Measurements from ENCODE around the gene ODAD2. TPM values are rescaled to one million over a fixed set of nuclear protein-coding genes. Genes with fewer than 3 reads are reported as not detected.
A peak's percentile ranks its signal among the peaks of the same experiment; 100 is the strongest.
"Not testable (repeated sequence)": the region's sequence is repeated elsewhere in the genome, so short reads cannot be mapped to it uniquely, and the experiment has no call there.

The ODAD2 gene
- total RNA-seq, 1 experiment from 2014 or later = 0.61 TPM

- Mint-ChIP-seq H3K9me3 (ENCODE audit: low read depth, unreplicated experiment) (no peaks in the 10 kb centered on the region), H3K27me3 (ENCODE audit: unreplicated experiment) (no peaks in the 10 kb centered on the region), H3K4me1 (ENCODE audit: low read depth, unreplicated experiment) (no peaks in the 10 kb centered on the region), H3K27ac (ENCODE audit: unreplicated experiment) (no peak overlapping the region), H3K36me3 (ENCODE audit: insufficient read depth, unreplicated experiment) (no peaks in the 10 kb centered on the region), H3K4me3 (ENCODE audit: low read depth, unreplicated experiment) (no peak overlapping the region)
- BruUV-seq (replicated peaks) = no TSS peak
- intact Hi-C loops (cut with micrococcal nuclease; ENCODE audit: unreplicated experiment) = no loop called here
- CTCF ChIA-PET = no interaction called here
- DNase-seq = no peak
- no peak for TF ChIP-seq CTCF (IDR thresholded peaks at IDR 0.05; ENCODE audit: unreplicated experiment)
These were observed 87.9 kb downstream of the ODAD2 start for GRCh38 chr10:27911011-27911410.

GRCh38 chr10:27908231-27908630 lies 90.6 kb downstream of the ODAD2 start:
- Mint-ChIP-seq H3K36me3 (ENCODE audit: insufficient read depth, unreplicated experiment) (no peaks in the 10 kb centered on the region), H3K4me3 (ENCODE audit: low read depth, unreplicated experiment) (no peak overlapping the region), H3K27me3 (ENCODE audit: unreplicated experiment) (no peaks in the 10 kb centered on the region), H3K27ac (ENCODE audit: unreplicated experiment) (no peak overlapping the region), H3K4me1 (ENCODE audit: low read depth, unreplicated experiment) (no peaks in the 10 kb centered on the region), H3K9me3 (ENCODE audit: low read depth, unreplicated experiment) (peaks cover 2% of the 10 kb centered on the region)
- TF ChIP-seq CTCF (IDR thresholded peaks at IDR 0.05; ENCODE audit: unreplicated experiment) = no peak
- intact Hi-C loops (cut with micrococcal nuclease; ENCODE audit: unreplicated experiment) = no loop called here
- no peak for DNase-seq
- CTCF ChIA-PET = interaction anchor here (0.5 kb wide), 1 partner anchor 335 kb away, joined by 3 read pairs; no protein-coding TSS in a partner anchor
- BruUV-seq (replicated peaks) = no TSS peak

GRCh38 chr10:27899485-27899884 lies 99.4 kb downstream of the ODAD2 start:
- DNase-seq = peak; percentile 81
- CTCF ChIA-PET = interaction anchor here (0.7 to 1.0 kb wide), 2 partner anchors 19 to 342 kb away, joined by 3 read pairs; no protein-coding TSS in a partner anchor
- H3K36me3 Mint-ChIP-seq (ENCODE audit: insufficient read depth, unreplicated experiment); BruUV-seq (replicated peaks); intact Hi-C loops (cut with micrococcal nuclease; ENCODE audit: unreplicated experiment); H3K27me3 Mint-ChIP-seq (ENCODE audit: unreplicated experiment); H3K27ac Mint-ChIP-seq (ENCODE audit: unreplicated experiment): not testable (repeated sequence)
- H3K4me1 Mint-ChIP-seq (ENCODE audit: low read depth, unreplicated experiment) = peaks cover 19% of the 10 kb centered on the region
- peak overlapping the region; percentile 11 for H3K4me3 Mint-ChIP-seq (ENCODE audit: low read depth, unreplicated experiment)
- H3K9me3 Mint-ChIP-seq (ENCODE audit: low read depth, unreplicated experiment) = peaks cover 12% of the 10 kb centered on the region

- peak overlapping the region; percentile 11 for H3K4me3 Mint-ChIP-seq (ENCODE audit: low read depth, unreplicated experiment)
- H3K9me3 Mint-ChIP-seq (ENCODE audit: low read depth, unreplicated experiment) = peaks cover 12% of the 10 kb centered on the region
- H3K36me3 Mint-ChIP-seq (ENCODE audit: insufficient read depth, unreplicated experiment) = no peaks in the 10 kb centered on the region
- peaks cover 19% of the 10 kb centered on the region for H3K4me1 Mint-ChIP-seq (ENCODE audit: low read depth, unreplicated experiment)
- H3K27ac Mint-ChIP-seq (ENCODE audit: unreplicated experiment) = no peak overlapping the region
- intact Hi-C loops (cut with micrococcal nuclease; ENCODE audit: unreplicated experiment) = no loop called here
- no peaks in the 10 kb centered on the region for H3K27me3 Mint-ChIP-seq (ENCODE audit: unreplicated experiment)
- BruUV-seq (replicated peaks) = no TSS peak
- CTCF ChIA-PET = interaction anchor here (0.7 to 1.0 kb wide), 2 partner anchors 19 to 343 kb away, joined by 3 read pairs; no protein-coding TSS in a partner anchor
- no peak for DNase-seq
- no peak for TF ChIP-seq CTCF (IDR thresholded peaks at IDR 0.05; ENCODE audit: unreplicated experiment)
These were observed 99.8 kb downstream of the ODAD2 start for GRCh38 chr10:27899058-27899457.

GRCh38 chr10:27893358-27893954 lies 105.4 kb downstream of the ODAD2 start:
- H3K9me3 Mint-ChIP-seq (ENCODE audit: low read depth, unreplicated experiment) = peaks cover 5% of the 10 kb centered on the region
- BruUV-seq (replicated peaks) = no TSS peak
- H3K36me3 Mint-ChIP-seq (ENCODE audit: insufficient read depth, unreplicated experiment) = no peaks in the 10 kb centered on the region
- no peak overlapping the region for H3K27ac Mint-ChIP-seq (ENCODE audit: unreplicated experiment)
- no peak overlapping the region for H3K4me3 Mint-ChIP-seq (ENCODE audit: low read depth, unreplicated experiment)
- no peak for TF ChIP-seq CTCF (IDR thresholded peaks at IDR 0.05; ENCODE audit: unreplicated experiment)
- CTCF ChIA-PET = interaction anchor here (0.9 kb wide), 2 partner anchors 14 to 226 kb away, joined by 3 to 4 read pairs; no protein-coding TSS in a partner anchor
- DNase-seq = peak; percentile 44
- intact Hi-C loops (cut with micrococcal nuclease; ENCODE audit: unreplicated experiment) = loop anchor here (5.0 kb wide), 1 partner anchor 91 kb away; no protein-coding TSS in a partner anchor
- H3K27me3 Mint-ChIP-seq (ENCODE audit: unreplicated experiment) = no peaks in the 10 kb centered on the region
- H3K4me1 Mint-ChIP-seq (ENCODE audit: low read depth, unreplicated experiment) = peaks cover 19% of the 10 kb centered on the region
